Breast epithelium (tissue), 3 donors: ENCODE measurements around the gene KCNQ5.
"Not testable (repeated sequence)": the region's sequence is repeated elsewhere in the genome, so short reads cannot be mapped to it uniquely, and the experiment has no call there.

Experiments used
- POLR2A ChIP-seq: fragments of 450-650 bp; IDR thresholded peaks from one replicate; pipeline ENCODE4 v1.6.1; 2016; ENCODE audit warnings: antibody characterized with exemption, mild to moderate bottlenecking, moderate library complexity
- POLR2AphosphoS5 ChIP-seq, 3 donors: sonication (generic); formaldehyde crosslinking; IDR thresholded peaks; one replicate each; pipeline ENCODE4 v1.6.1; 2017; ENCODE audit warnings: antibody characterized with exemption in 3 of 3
- TF ChIP-seq, protein P1 (sequence below), 3 donors: fragments of 450-650 bp; IDR thresholded peaks; one replicate each; pipeline ENCODE4 v1.5.1; 2016 to 2017; ENCODE audit warnings: antibody characterized with exemption in 3 of 3, mild to moderate bottlenecking in 3 of 3, moderate library complexity in 3 of 3

DNA sequence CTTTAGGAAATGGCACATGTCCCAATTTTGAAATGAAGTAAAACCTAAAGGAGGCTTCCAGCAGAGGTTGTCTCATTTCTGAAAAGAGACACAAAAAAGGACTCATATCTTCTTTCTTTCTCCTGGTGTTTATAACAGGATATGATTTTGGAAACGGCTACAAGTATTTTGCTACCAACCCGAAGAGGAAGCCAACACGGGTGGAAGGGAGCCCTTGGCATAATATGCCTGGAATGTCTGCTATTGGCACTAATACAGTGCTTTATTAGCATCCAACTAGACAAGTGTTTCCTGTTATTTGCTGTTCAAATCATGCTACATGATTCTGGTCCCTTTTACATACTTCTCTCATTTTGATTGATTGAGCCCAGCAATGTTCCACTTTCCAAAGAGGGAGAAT lies 612.1 kb downstream of the KCNQ5 start:
- TF ChIP-seq, protein P1, sequence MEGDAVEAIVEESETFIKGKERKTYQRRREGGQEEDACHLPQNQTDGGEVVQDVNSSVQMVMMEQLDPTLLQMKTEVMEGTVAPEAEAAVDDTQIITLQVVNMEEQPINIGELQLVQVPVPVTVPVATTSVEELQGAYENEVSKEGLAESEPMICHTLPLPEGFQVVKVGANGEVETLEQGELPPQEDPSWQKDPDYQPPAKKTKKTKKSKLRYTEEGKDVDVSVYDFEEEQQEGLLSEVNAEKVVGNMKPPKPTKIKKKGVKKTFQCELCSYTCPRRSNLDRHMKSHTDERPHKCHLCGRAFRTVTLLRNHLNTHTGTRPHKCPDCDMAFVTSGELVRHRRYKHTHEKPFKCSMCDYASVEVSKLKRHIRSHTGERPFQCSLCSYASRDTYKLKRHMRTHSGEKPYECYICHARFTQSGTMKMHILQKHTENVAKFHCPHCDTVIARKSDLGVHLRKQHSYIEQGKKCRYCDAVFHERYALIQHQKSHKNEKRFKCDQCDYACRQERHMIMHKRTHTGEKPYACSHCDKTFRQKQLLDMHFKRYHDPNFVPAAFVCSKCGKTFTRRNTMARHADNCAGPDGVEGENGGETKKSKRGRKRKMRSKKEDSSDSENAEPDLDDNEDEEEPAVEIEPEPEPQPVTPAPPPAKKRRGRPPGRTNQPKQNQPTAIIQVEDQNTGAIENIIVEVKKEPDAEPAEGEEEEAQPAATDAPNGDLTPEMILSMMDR (IDR thresholded peaks at IDR 0.05), result not testable (repeated sequence)
- TF ChIP-seq POLR2A; POLR2AphosphoS5 (IDR thresholded peaks at IDR 0.05): not testable (repeated sequence)
